KBM-7 (cell line): ENCODE results near the gene COL13A1.

Experiments used
- DNase-seq: peaks from one replicate; pipeline ENCODE4 v3.0.0-alpha.2; 2015
- in situ Hi-C: fragments of 300-500 bp; cut with MboI; formaldehyde crosslinking; loops from 2 replicates; pipeline ENCODE4 v1.14.3; 2020; ENCODE audit warnings: low sequenced_read_pairs, low pct_unique_long_range_greater_than_20kb, mixed read lengths

COL13A1 gene

GRCh38 chr10:69814251-69814650 is 12.5 kb downstream of the COL13A1 start:
- DNase-seq = no peak
- in situ Hi-C loops = no loop called here

GRCh38 chr10:69815104-69815503 is 13.4 kb downstream of the COL13A1 start:
- DNase-seq = no peak
- in situ Hi-C loops = no loop called here

GRCh38 chr10:69816521-69816920 is 14.8 kb downstream of the COL13A1 start:
- in situ Hi-C loops = no loop called here
- DNase-seq = no peak

- in situ Hi-C loops = no loop called here
Measured at GRCh38 chr10:69817078-69817581, 15.4 kb downstream of the COL13A1 start.

GRCh38 chr10:69818676-69819239 is 17.1 kb downstream of the COL13A1 start:
- no peak for DNase-seq
- in situ Hi-C loops = no loop called here

More at GRCh38 chr10:69817078-69817581, 15.4 kb downstream of the COL13A1 start:
- DNase-seq = peak; percentile 67

GRCh38 chr10:69819716-69820506 is 18.2 kb downstream of the COL13A1 start:
- in situ Hi-C loops = no loop called here
- no peak for DNase-seq

GRCh38 chr10:69820817-69821216 is 19.1 kb downstream of the COL13A1 start:
- in situ Hi-C loops = no loop called here
- no peak for DNase-seq

- in situ Hi-C loops = no loop called here
- DNase-seq = no peak
Measured at GRCh38 chr10:69825604-69826003, 23.9 kb downstream of the COL13A1 start.

GRCh38 chr10:69826094-69826493 is 24.4 kb downstream of the COL13A1 start:
- no peak for DNase-seq
- in situ Hi-C loops = no loop called here

- no peak for DNase-seq
- in situ Hi-C loops = no loop called here
Measured at GRCh38 chr10:69826789-69827554, 25.3 kb downstream of the COL13A1 start.

- in situ Hi-C loops = no loop called here
- DNase-seq = no peak
Measured at GRCh38 chr10:69828144-69828870, 26.6 kb downstream of the COL13A1 start.

GRCh38 chr10:69829775-69830174 is 28.1 kb downstream of the COL13A1 start:
- in situ Hi-C loops = no loop called here
- DNase-seq = no peak

- DNase-seq = no peak
- in situ Hi-C loops = no loop called here
Measured at GRCh38 chr10:69831231-69831855, 29.6 kb downstream of the COL13A1 start.

- DNase-seq = no peak
- in situ Hi-C loops = no loop called here
Measured at GRCh38 chr10:69835233-69835632, 33.5 kb downstream of the COL13A1 start.

GRCh38 chr10:69835875-69836730 is 34.4 kb downstream of the COL13A1 start:
- DNase-seq = no peak
- in situ Hi-C loops = no loop called here

- in situ Hi-C loops = no loop called here
- DNase-seq = no peak
Measured at GRCh38 chr10:69836731-69837030, 35.0 kb downstream of the COL13A1 start.

- in situ Hi-C loops = no loop called here
- DNase-seq = no peak
Measured at GRCh38 chr10:69837261-69837660, 35.6 kb downstream of the COL13A1 start.

GRCh38 chr10:69838418-69838817 is 36.7 kb downstream of the COL13A1 start:
- DNase-seq = no peak
- in situ Hi-C loops = no loop called here
